SJCRH30 (cell line): ENCODE data around the gene PROP1. TPM values are rescaled to one million over a fixed set of nuclear protein-coding genes. Genes with fewer than 3 reads are reported as not detected.
"Not testable (repeated sequence)": the region's sequence is repeated elsewhere in the genome, so short reads cannot be mapped to it uniquely, and the experiment has no call there.

Experiments used
- DNase-seq, 2 experiments: peaks; one replicate each; pipeline ENCODE4 v3.0.0-alpha.2; 2015 to 2020
- H3K27ac ChIP-seq: fragments of 250-450 bp; sonication (Bioruptor Pico); 2 replicates; pipeline ENCODE4 v1.5.1; 2020; ENCODE audit warnings: mild to moderate bottlenecking, moderate library complexity
- H3K27me3 ChIP-seq: fragments of 250-450 bp; sonication (Bioruptor Pico); 2 replicates; pipeline ENCODE4 v1.5.1; 2020; ENCODE audit warnings: mild to moderate bottlenecking, moderate library complexity
- H3K36me3 ChIP-seq: fragments of 250-450 bp; sonication (Bioruptor Pico); 2 replicates; pipeline ENCODE4 v1.5.1; 2020; ENCODE audit warnings: mild to moderate bottlenecking, moderate library complexity
- H3K4me1 ChIP-seq: fragments of 250-450 bp; sonication (Bioruptor Pico); 2 replicates; pipeline ENCODE4 v1.5.1; 2020; ENCODE audit warnings: mild to moderate bottlenecking, moderate library complexity
- H3K4me3 ChIP-seq: fragments of 250-450 bp; sonication (Bioruptor Pico); 2 replicates; pipeline ENCODE4 v1.5.1; 2020; ENCODE audit warnings: mild to moderate bottlenecking, moderate library complexity
- H3K9me3 ChIP-seq: fragments of 250-450 bp; sonication (Bioruptor Pico); replicated peaks from 2 replicates; pipeline ENCODE4 v1.5.1; 2020; ENCODE audit warnings: mild to moderate bottlenecking, moderate library complexity
- total RNA-seq: library from RNA; depleted of rRNA; stranded (reverse); fragments of >200 nt; shearing (Covaris generic); gene quantifications from 2 replicates; pipeline ENCODE4 v1.2.3, GENCODE V29; 2014

Gene PROP1
- total RNA-seq, 1 experiment from 2014 or later: 0.28 TPM

- H3K27ac ChIP-seq: no peak overlapping the region
- no peaks in the 10 kb centered on the region for H3K27me3 ChIP-seq
Measured at GRCh38 chr5:177968661-177969211, 27.3 kb downstream of the PROP1 start.

GRCh38 chr5:177967221-177967887 is 28.7 kb downstream of the PROP1 start:
- H3K27me3 ChIP-seq: no peaks in the 10 kb centered on the region
- H3K4me1 ChIP-seq: no peaks in the 10 kb centered on the region
- no peak for DNase-seq
- H3K27ac ChIP-seq: no peak overlapping the region
- H3K4me3 ChIP-seq: no peak overlapping the region
- no peaks in the 10 kb centered on the region; the same call in 1 of the 2 replicates for H3K9me3 ChIP-seq
- H3K36me3 ChIP-seq: no peaks in the 10 kb centered on the region

More at GRCh38 chr5:177968661-177969211, 27.3 kb downstream of the PROP1 start:
- no peak for DNase-seq
- Histone ChIP-seq H3K36me3 (no peaks in the 10 kb centered on the region), H3K4me1 (no peaks in the 10 kb centered on the region), H3K9me3 (no peaks in the 10 kb centered on the region; the same call in 1 of the 2 replicates), H3K4me3 (no peak overlapping the region)

GRCh38 chr5:177966839-177967166 is 29.2 kb downstream of the PROP1 start:
- Histone ChIP-seq H3K4me3 (no peak overlapping the region), H3K9me3 (no peaks in the 10 kb centered on the region; the same call in 1 of the 2 replicates), H3K27me3 (no peaks in the 10 kb centered on the region), H3K36me3 (no peaks in the 10 kb centered on the region), H3K27ac (no peak overlapping the region), H3K4me1 (no peaks in the 10 kb centered on the region)
- DNase-seq: no peak

GRCh38 chr5:177966009-177966838 is 29.8 kb downstream of the PROP1 start:
- H3K4me3 ChIP-seq: no peak overlapping the region
- H3K9me3 ChIP-seq: no peaks in the 10 kb centered on the region; the same call in 1 of the 2 replicates
- H3K27ac ChIP-seq: no peak overlapping the region
- H3K27me3 ChIP-seq: no peaks in the 10 kb centered on the region
- no peaks in the 10 kb centered on the region for H3K36me3 ChIP-seq
- no peaks in the 10 kb centered on the region for H3K4me1 ChIP-seq
- no peak for DNase-seq

GRCh38 chr5:177964471-177964870 is 31.6 kb downstream of the PROP1 start:
- Histone ChIP-seq H3K4me1 (no peaks in the 10 kb centered on the region), H3K9me3 (no peaks in the 10 kb centered on the region), H3K36me3 (no peaks in the 10 kb centered on the region), H3K27me3 (no peaks in the 10 kb centered on the region), H3K27ac (no peak overlapping the region), H3K4me3 (no peak overlapping the region)
- DNase-seq: no peak

- Histone ChIP-seq H3K36me3 (no peaks in the 10 kb centered on the region), H3K27ac (no peak overlapping the region), H3K27me3 (no peaks in the 10 kb centered on the region), H3K4me3 (no peak overlapping the region), H3K9me3 (no peaks in the 10 kb centered on the region), H3K4me1 (peaks cover 3% of the 10 kb centered on the region; the same call in 1 of the 2 replicates)
- no peak for DNase-seq
Measured at GRCh38 chr5:177963966-177964365, 32.1 kb downstream of the PROP1 start.

GRCh38 chr5:177959315-177959714 is 36.7 kb downstream of the PROP1 start:
- H3K4me3 ChIP-seq: no peak overlapping the region
- peaks cover 11% of the 10 kb centered on the region; the same call in 1 of the 2 replicates for H3K4me1 ChIP-seq
- no peaks in the 10 kb centered on the region for H3K27me3 ChIP-seq
- H3K36me3 ChIP-seq: no peaks in the 10 kb centered on the region
- DNase-seq: peak; percentile 23 to 28
- H3K27ac ChIP-seq: no peak overlapping the region
- H3K9me3 ChIP-seq: no peaks in the 10 kb centered on the region

- no peak overlapping the region for H3K4me3 ChIP-seq
- no peaks in the 10 kb centered on the region for H3K27me3 ChIP-seq
- no peaks in the 10 kb centered on the region for H3K9me3 ChIP-seq
- H3K36me3 ChIP-seq: no peaks in the 10 kb centered on the region
- no peak overlapping the region for H3K27ac ChIP-seq
- DNase-seq: peak; percentile 18 to 20
- H3K4me1 ChIP-seq: peaks cover 11% of the 10 kb centered on the region; the same call in 1 of the 2 replicates
Measured at GRCh38 chr5:177958696-177959095, 37.3 kb downstream of the PROP1 start.

GRCh38 chr5:177957241-177957640 is 38.8 kb downstream of the PROP1 start:
- Histone ChIP-seq H3K27me3 (no peaks in the 10 kb centered on the region), H3K4me1 (peaks cover 11% of the 10 kb centered on the region; the same call in 1 of the 2 replicates), H3K9me3 (no peaks in the 10 kb centered on the region), H3K4me3 (no peak overlapping the region), H3K36me3 (no peaks in the 10 kb centered on the region), H3K27ac (no peak overlapping the region)
- DNase-seq: no peak

- H3K27me3 ChIP-seq, H3K36me3 ChIP-seq: not testable (repeated sequence)
Measured at GRCh38 chr5:177953101-177953500, 42.9 kb downstream of the PROP1 start.

GRCh38 chr5:177949656-177950055 is 46.4 kb downstream of the PROP1 start:
- H3K36me3 ChIP-seq, H3K4me1 ChIP-seq, DNase-seq, H3K4me3 ChIP-seq, H3K9me3 ChIP-seq, H3K27me3 ChIP-seq, H3K27ac ChIP-seq: not testable (repeated sequence)

More at GRCh38 chr5:177953101-177953500, 42.9 kb downstream of the PROP1 start:
- not testable (repeated sequence) for H3K27ac ChIP-seq, H3K4me3 ChIP-seq, H3K9me3 ChIP-seq, DNase-seq, H3K4me1 ChIP-seq

- H3K9me3 ChIP-seq, H3K4me1 ChIP-seq, H3K27ac ChIP-seq, DNase-seq, H3K27me3 ChIP-seq, H3K4me3 ChIP-seq, H3K36me3 ChIP-seq: not testable (repeated sequence)
Measured at GRCh38 chr5:177949065-177949464, 47.0 kb downstream of the PROP1 start.

- not testable (repeated sequence) for H3K27me3 ChIP-seq, DNase-seq, H3K27ac ChIP-seq, H3K9me3 ChIP-seq, H3K36me3 ChIP-seq, H3K4me1 ChIP-seq, H3K4me3 ChIP-seq
Measured at GRCh38 chr5:177947912-177948311, 48.1 kb downstream of the PROP1 start.

- H3K4me1 ChIP-seq, H3K9me3 ChIP-seq, H3K27me3 ChIP-seq, H3K36me3 ChIP-seq, H3K27ac ChIP-seq, H3K4me3 ChIP-seq: not testable (repeated sequence)
- DNase-seq: peak; percentile 27 to 31
Measured at GRCh38 chr5:177945601-177946283, 50.3 kb downstream of the PROP1 start.

- not testable (repeated sequence) for H3K4me3 ChIP-seq, H3K4me1 ChIP-seq, H3K27ac ChIP-seq, H3K9me3 ChIP-seq, H3K27me3 ChIP-seq, DNase-seq, H3K36me3 ChIP-seq
Measured at GRCh38 chr5:177945145-177945544, 50.9 kb downstream of the PROP1 start.
